Skeletal muscle tissue (tissue), 4 donors: ENCODE data around the gene FAM20B. TPM values are rescaled to one million over a fixed set of nuclear protein-coding genes. Genes with fewer than 3 reads are reported as not detected.

ENCODE experiments used
- H3K27ac ChIP-seq: one replicate; pipeline ENCODE4 v1.7.0; 2013; ENCODE audit warnings: mild to moderate bottlenecking, low read depth, low read length, inconsistent platforms
- H3K27me3 ChIP-seq, 3 donors: one replicate each; pipeline ENCODE4 v1.7.0; 2013; ENCODE audit warnings: low read length in 3 of 3; ENCODE audit not compliant: control insufficient read depth in 3 of 3, insufficient read depth in 3 of 3
- H3K36me3 ChIP-seq, 3 donors: one replicate each; pipeline ENCODE4 v1.7.0; 2013; ENCODE audit warnings: low read length in 3 of 3; ENCODE audit not compliant: control insufficient read depth in 3 of 3, insufficient read depth in 3 of 3
- H3K4me1 ChIP-seq, 3 donors: one replicate each; pipeline ENCODE4 v1.7.0; 2013; ENCODE audit warnings: low read length in 3 of 3, mild to moderate bottlenecking in 3 of 3; ENCODE audit not compliant: control insufficient read depth in 3 of 3, insufficient read depth in 3 of 3
- H3K4me3 ChIP-seq, 3 donors: one replicate each; pipeline ENCODE4 v1.7.0; 2013; ENCODE audit warnings: low read length in 3 of 3
- H3K9ac ChIP-seq, 3 donors: one replicate each; pipeline ENCODE4 v1.7.0; 2013; ENCODE audit warnings: low read length in 3 of 3, mild to moderate bottlenecking in 3 of 3, moderate library complexity in 2 of 3, low read depth in 1 of 3
- H3K9me3 ChIP-seq, 3 donors: one replicate each; pipeline ENCODE4 v1.7.0; 2013; ENCODE audit warnings: low read length in 3 of 3; ENCODE audit not compliant: control insufficient read depth in 3 of 3
- total RNA-seq: library from RNA; depleted of rRNA; stranded (reverse); fragments of >200 nt; gene quantifications from one replicate; pipeline ENCODE4 v1.2.3, GENCODE V29; 2014
- donor health status: Osteomylitis.

Gene FAM20B
- total RNA-seq, 1 donor from 2014 or later, result 26.6 TPM

- no peak overlapping the region for H3K4me3 ChIP-seq
- no peak overlapping the region for H3K9ac ChIP-seq
- H3K36me3 ChIP-seq, result peaks cover 2 to 9% (median 6%) of the 10 kb centered on the region in 3 donors
- H3K9me3 ChIP-seq, result no peaks in the 10 kb centered on the region
- peaks cover 0 to 4% (median 3%) of the 10 kb centered on the region in 3 donors for H3K4me1 ChIP-seq
- no peaks in the 10 kb centered on the region for H3K27me3 ChIP-seq
- H3K27ac ChIP-seq, result no peak overlapping the region
These were observed 99.2 kb downstream of the FAM20B start for GRCh38 chr1:179124873-179125272.

Other genes with a start within 250 kb of the FAM20B start
- gene ANGPTL1, start 154.8 kb upstream of the FAM20B start, total RNA-seq, result 47.5 TPM
- gene TOR3A, start 56.2 kb downstream of the FAM20B start, total RNA-seq, result 16.7 TPM
- 8.9 TPM for gene ABL2, start 203.8 kb downstream of the FAM20B start, total RNA-seq